ENCODE results near the gene LAMB2.

DNA sequence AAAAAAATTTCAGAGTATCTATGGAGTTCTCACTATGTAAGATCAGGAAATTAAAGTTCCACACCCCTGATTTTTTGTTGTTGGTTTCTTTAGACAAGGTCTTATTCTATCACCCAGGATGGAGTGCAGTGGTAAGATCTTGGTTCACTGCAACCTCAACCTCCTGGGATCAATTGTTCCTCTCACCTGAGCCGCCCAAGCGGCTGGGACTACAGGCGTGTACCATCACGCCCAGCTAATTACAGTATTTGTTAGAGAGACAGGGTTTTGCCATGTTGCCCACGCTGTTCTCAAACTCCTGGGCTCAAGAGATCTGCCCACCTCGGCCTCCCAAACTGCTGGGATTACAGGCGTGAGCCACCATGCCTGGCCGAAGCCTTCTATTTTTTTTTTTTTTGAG lies 51.4 kb downstream of the LAMB2 start:
- TF ChIP-seq, protein P1, sequence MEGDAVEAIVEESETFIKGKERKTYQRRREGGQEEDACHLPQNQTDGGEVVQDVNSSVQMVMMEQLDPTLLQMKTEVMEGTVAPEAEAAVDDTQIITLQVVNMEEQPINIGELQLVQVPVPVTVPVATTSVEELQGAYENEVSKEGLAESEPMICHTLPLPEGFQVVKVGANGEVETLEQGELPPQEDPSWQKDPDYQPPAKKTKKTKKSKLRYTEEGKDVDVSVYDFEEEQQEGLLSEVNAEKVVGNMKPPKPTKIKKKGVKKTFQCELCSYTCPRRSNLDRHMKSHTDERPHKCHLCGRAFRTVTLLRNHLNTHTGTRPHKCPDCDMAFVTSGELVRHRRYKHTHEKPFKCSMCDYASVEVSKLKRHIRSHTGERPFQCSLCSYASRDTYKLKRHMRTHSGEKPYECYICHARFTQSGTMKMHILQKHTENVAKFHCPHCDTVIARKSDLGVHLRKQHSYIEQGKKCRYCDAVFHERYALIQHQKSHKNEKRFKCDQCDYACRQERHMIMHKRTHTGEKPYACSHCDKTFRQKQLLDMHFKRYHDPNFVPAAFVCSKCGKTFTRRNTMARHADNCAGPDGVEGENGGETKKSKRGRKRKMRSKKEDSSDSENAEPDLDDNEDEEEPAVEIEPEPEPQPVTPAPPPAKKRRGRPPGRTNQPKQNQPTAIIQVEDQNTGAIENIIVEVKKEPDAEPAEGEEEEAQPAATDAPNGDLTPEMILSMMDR (IDR thresholded peaks at IDR 0.05), result no peak
- no peak for TF ChIP-seq EZH2 (IDR thresholded peaks at IDR 0.05)
- TF ChIP-seq EZH2phosphoT487 (IDR thresholded peaks at IDR 0.05), result no peak
